Activated CD8-positive, alpha-beta T cell treated with anti-CD3 and anti-CD28 coated beads for 36 hours (primary cell): ENCODE measurements around the gene PHKA2. TPM values are rescaled to one million over a fixed set of nuclear protein-coding genes. Genes with fewer than 3 reads are reported as not detected.
A peak's percentile ranks its signal among the peaks of the same experiment; 100 is the strongest.

ENCODE experiments used
- ATAC-seq: fragments of 200-7000 bp; cut with Tn5 transposase; one replicate; pipeline ENCODE4 v1.10.0; 2021; ENCODE audit warnings: mild to moderate bottlenecking, moderate library complexity
- CTCF ChIA-PET: fragments of 350-600 bp; sonication (Branson Sonifier 250); formaldehyde crosslinking; loops from one replicate; lab custom pipeline; 2021; ENCODE audit warnings: antibody characterized with exemption; lab: Charles Lee
- POLR2A ChIA-PET: fragments of 350-600 bp; sonication (Branson Sonifier 250); formaldehyde crosslinking; loops from one replicate; lab custom pipeline; 2021; ENCODE audit warnings: antibody characterized with exemption; lab: Charles Lee
- DNase-seq: peaks from one replicate; pipeline ENCODE4 v3.0.0-alpha.2; 2020
- H3K27ac Mint-ChIP-seq: one replicate; pipeline ENCODE4 v1.8.0; 2021; ENCODE audit warnings: mild to moderate bottlenecking, mixed read lengths
- H3K27me3 Mint-ChIP-seq: one replicate; pipeline ENCODE4 v1.8.0; 2021; ENCODE audit warnings: mixed read lengths
- H3K36me3 Mint-ChIP-seq: one replicate; pipeline ENCODE4 v1.8.0; 2021; ENCODE audit warnings: low read depth, mixed read lengths
- H3K4me1 Mint-ChIP-seq: one replicate; pipeline ENCODE4 v1.8.0; 2021; ENCODE audit warnings: low read depth, mixed read lengths
- H3K4me3 Mint-ChIP-seq: one replicate; pipeline ENCODE4 v1.8.0; 2021; ENCODE audit warnings: mild to moderate bottlenecking, moderate library complexity, mixed read lengths
- H3K9me3 Mint-ChIP-seq: one replicate; pipeline ENCODE4 v1.8.0; 2021; ENCODE audit warnings: mixed read lengths
- intact Hi-C: fragments of 100-400 bp; cut with micrococcal nuclease; formaldehyde crosslinking; loops from one replicate; pipeline ENCODE4 v1.10.0; 2022
- total RNA-seq, 2 experiments: library from RNA; stranded (reverse); gene quantifications; one replicate each; pipeline ENCODE4 v1.2.3, GENCODE V29; 2021
- TF ChIP-seq, protein P1 (sequence below): fragments of 200-600 bp; IDR thresholded peaks from one replicate; pipeline ENCODE4 v1.8.0; 2022; ENCODE audit warnings: antibody characterized with exemption, mild to moderate bottlenecking

Gene PHKA2
- total RNA-seq, 2 experiments from 2014 or later, result 23.3 to 26.1 TPM

DNA sequence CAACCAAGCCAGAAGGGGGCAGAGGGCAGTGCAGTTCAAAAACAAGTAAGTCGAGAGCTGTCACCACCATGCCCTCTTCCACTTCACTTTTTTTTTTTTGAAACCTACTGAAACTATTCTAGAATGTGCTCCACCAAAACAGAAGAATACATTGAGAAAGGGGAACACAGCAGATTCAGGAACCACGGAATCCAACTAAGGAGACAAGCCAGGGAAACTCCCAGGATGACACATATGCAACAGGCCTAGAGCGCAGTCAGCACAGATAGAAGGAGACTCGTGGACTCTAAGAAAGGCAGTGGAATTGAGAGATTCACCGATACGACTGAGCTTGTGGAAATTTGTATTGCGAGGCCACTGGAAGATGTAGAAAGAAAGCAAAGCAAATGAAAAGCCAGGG lies 66.1 kb downstream of the PHKA2 start:
- TF ChIP-seq, protein P1, sequence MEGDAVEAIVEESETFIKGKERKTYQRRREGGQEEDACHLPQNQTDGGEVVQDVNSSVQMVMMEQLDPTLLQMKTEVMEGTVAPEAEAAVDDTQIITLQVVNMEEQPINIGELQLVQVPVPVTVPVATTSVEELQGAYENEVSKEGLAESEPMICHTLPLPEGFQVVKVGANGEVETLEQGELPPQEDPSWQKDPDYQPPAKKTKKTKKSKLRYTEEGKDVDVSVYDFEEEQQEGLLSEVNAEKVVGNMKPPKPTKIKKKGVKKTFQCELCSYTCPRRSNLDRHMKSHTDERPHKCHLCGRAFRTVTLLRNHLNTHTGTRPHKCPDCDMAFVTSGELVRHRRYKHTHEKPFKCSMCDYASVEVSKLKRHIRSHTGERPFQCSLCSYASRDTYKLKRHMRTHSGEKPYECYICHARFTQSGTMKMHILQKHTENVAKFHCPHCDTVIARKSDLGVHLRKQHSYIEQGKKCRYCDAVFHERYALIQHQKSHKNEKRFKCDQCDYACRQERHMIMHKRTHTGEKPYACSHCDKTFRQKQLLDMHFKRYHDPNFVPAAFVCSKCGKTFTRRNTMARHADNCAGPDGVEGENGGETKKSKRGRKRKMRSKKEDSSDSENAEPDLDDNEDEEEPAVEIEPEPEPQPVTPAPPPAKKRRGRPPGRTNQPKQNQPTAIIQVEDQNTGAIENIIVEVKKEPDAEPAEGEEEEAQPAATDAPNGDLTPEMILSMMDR, result no peak
- Mint-ChIP-seq H3K27me3 (no peaks in the 10 kb centered on the region), H3K27ac (no peak overlapping the region), H3K9me3 (no peaks in the 10 kb centered on the region), H3K4me1 (no peaks in the 10 kb centered on the region), H3K4me3 (no peak overlapping the region), H3K36me3 (peaks cover 34% of the 10 kb centered on the region)
- ChIA-PET POLR2A (no interaction called here), CTCF (no interaction called here)
- no peak for DNase-seq
- intact Hi-C loops, result no loop called here
- ATAC-seq, result no peak

DNA sequence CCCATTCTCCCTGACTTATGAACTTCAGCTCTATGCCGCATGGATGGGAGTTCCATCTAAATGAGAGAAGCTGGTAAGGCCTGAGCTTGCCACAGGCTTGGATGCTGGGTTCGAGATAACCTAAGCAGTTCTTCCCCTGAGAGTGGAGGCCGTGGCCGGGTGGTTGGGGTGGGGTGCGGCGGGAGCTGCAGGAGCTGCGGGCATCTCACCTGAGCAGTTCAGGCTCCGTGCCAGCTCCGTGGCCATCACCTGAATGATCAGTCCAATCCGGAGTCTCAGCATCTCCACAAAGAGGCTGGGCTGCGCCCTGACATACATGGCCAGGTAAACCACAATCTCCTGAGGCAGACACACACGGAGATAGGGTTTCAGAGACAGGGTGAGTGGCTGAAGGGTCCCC lies 77.6 kb downstream of the PHKA2 start:
- intact Hi-C loops, result no loop called here
- ATAC-seq, result no peak
- no peaks in the 10 kb centered on the region for H3K4me1 Mint-ChIP-seq
- H3K36me3 Mint-ChIP-seq, result peaks cover 2% of the 10 kb centered on the region
- TF ChIP-seq, protein P1, result no peak
- no peak for DNase-seq
- no peaks in the 10 kb centered on the region for H3K9me3 Mint-ChIP-seq
- POLR2A ChIA-PET, result no interaction called here
- no peaks in the 10 kb centered on the region for H3K27me3 Mint-ChIP-seq
- H3K4me3 Mint-ChIP-seq, result no peak overlapping the region
- CTCF ChIA-PET, result no interaction called here
- no peak overlapping the region for H3K27ac Mint-ChIP-seq

DNA sequence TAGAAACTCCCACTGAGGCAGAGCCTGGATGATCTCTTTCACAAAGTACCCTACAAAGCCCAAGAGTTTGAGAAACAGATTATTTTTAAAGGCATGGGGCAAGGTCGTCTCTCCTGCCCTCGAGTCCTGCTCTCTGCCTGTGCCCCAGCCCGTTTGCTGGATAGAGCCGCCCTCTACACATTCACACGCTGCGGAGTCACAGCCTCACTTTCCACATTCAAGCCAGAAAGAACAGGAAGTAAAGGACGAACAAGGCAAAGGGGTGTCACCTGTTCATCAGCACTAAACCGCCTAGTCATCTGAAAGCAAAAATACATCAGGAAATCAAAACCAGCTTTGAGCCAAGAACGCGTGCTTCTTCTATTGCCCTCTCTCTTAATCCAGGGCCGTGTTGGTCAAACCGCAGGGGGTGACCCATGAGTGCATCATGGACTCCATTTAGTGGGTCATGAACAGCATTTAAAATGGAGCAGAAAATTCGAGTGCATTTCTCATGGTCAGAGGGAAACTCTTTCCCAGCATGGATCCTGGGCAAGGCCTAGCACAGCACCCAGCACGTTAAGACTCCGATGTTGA lies 83.4 kb downstream of the PHKA2 start:
- POLR2A ChIA-PET, result no interaction called here
- DNase-seq (no peak), ATAC-seq (no peak)
- H3K27ac Mint-ChIP-seq, result no peak overlapping the region
- H3K4me1 Mint-ChIP-seq, result no peaks in the 10 kb centered on the region
- H3K9me3 Mint-ChIP-seq, result no peaks in the 10 kb centered on the region
- TF ChIP-seq, protein P1, result no peak
- peaks cover 2% of the 10 kb centered on the region for H3K36me3 Mint-ChIP-seq
- CTCF ChIA-PET, result no interaction called here
- H3K4me3 Mint-ChIP-seq, result no peak overlapping the region
- intact Hi-C loops, result no loop called here
- H3K27me3 Mint-ChIP-seq, result no peaks in the 10 kb centered on the region

DNA sequence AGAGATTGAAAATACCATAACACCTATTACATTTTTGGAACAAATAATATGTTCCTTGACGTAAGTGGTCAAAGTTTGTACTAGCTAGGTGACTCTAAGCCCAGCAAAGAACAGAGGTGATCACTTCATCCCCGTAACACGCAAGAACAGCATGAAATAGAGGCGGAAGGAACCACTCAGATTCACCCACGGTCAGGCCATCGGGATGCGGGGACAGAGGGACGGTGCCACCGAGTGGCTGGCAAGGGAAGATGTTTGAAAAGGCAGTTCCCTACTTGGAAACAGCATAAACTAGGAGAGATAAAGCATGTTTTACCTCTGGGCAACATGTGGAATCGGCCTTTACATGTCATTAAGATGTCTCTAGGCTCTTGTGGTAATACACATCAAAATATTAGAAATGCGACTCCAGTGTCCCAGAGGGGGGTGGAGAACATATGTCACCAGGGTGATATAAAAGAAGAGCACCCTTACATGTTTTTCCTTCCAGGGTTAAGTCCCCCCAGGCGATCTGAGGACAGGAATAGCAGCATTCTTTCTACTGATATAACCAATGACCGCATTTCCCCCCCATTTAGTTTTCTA lies 84.0 kb downstream of the PHKA2 start:
- H3K36me3 Mint-ChIP-seq, result peaks cover 2% of the 10 kb centered on the region
- DNase-seq, result peak; percentile 13
- H3K4me3 Mint-ChIP-seq, result no peak overlapping the region
- POLR2A ChIA-PET, result no interaction called here
- no peaks in the 10 kb centered on the region for H3K27me3 Mint-ChIP-seq
- CTCF ChIA-PET, result no interaction called here
- no peaks in the 10 kb centered on the region for H3K4me1 Mint-ChIP-seq
- H3K9me3 Mint-ChIP-seq, result no peaks in the 10 kb centered on the region
- intact Hi-C loops, result no loop called here
- TF ChIP-seq, protein P1, result no peak
- no peak overlapping the region for H3K27ac Mint-ChIP-seq
- ATAC-seq, result no peak

DNA sequence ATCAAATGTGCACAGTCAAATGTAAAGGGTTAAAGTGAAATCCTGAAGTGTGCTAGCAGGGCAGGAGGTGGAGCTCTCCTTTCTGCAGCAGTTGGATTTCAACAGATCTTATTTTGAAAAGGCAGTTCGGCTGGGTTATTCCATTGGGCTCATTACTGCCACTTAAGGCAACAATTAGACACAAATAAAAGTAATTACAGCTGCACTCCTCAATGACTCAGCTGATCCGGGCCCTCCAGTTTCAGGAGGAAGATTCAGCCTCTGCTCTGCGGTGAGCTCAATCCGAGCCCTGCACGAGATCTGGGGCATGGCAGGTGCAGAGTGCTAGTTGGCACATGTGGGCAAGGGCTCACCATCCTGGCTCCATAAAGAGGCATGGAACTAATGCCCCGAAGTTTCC lies 85.4 kb downstream of the PHKA2 start:
- peaks cover 2% of the 10 kb centered on the region for H3K36me3 Mint-ChIP-seq
- H3K4me1 Mint-ChIP-seq, result no peaks in the 10 kb centered on the region
- no peak overlapping the region for H3K4me3 Mint-ChIP-seq
- ChIA-PET CTCF (interaction anchor here (1.5 kb wide), 1 partner anchor 12 kb away, joined by 3 read pairs; no protein-coding TSS in a partner anchor), POLR2A (no interaction called here)
- ATAC-seq (no peak), DNase-seq (no peak)
- no peaks in the 10 kb centered on the region for H3K9me3 Mint-ChIP-seq
- no peaks in the 10 kb centered on the region for H3K27me3 Mint-ChIP-seq
- no peak overlapping the region for H3K27ac Mint-ChIP-seq
- TF ChIP-seq, protein P1, result no peak
- intact Hi-C loops, result no loop called here
